CD14-positive monocyte (primary cell): ENCODE measurements around the gene NAALADL1. TPM values are rescaled to one million over a fixed set of nuclear protein-coding genes. Genes with fewer than 3 reads are reported as not detected.
A peak's percentile ranks its signal among the peaks of the same experiment; 100 is the strongest.

ENCODE experiments used
- DNase-seq, 3 donors: peaks; one replicate each; pipeline ENCODE4 v3.0.0-alpha.2; 2011 to 2022
- H2AFZ ChIP-seq: 2 replicates; pipeline ENCODE4 v1.6.0; 2012; ENCODE audit warnings: mild to moderate bottlenecking, low read depth, low read length, inconsistent platforms; ENCODE audit not compliant: insufficient read depth, poor library complexity, severe bottlenecking
- H3K27ac ChIP-seq, 2 donors: 1 replicate in 1 of 2; 2 replicates in 1 of 2; pipeline ENCODE4 v1.5.1; 2012 to 2013; ENCODE audit warnings: low read length in 2 of 2, control low read depth in 1 of 2, inconsistent platforms in 1 of 2, low read depth in 1 of 2, mild to moderate bottlenecking in 1 of 2
- H3K27me3 ChIP-seq, 2 donors: one replicate each; pipeline versions ENCODE4 v1.6.0 to v1.6.1; 2011 to 2013; ENCODE audit warnings: low read length in 2 of 2; ENCODE audit not compliant: control insufficient read depth in 2 of 2, insufficient read depth in 2 of 2
- H3K36me3 ChIP-seq, 2 donors: replicated peaks in 1 of 2; 1 replicate in 1 of 2; 2 replicates in 1 of 2; pipeline versions ENCODE4 v1.5.1 to v1.6.1; 2012 to 2013; ENCODE audit warnings: low read length in 2 of 2, control low read depth in 1 of 2, inconsistent platforms in 1 of 2, mild to moderate bottlenecking in 1 of 2; ENCODE audit not compliant: insufficient read depth in 2 of 2, control insufficient read depth in 1 of 2
- H3K4me1 ChIP-seq, 2 donors: 1 replicate in 1 of 2; 2 replicates in 1 of 2; pipeline versions ENCODE4 v1.5.1 to v1.6.1; 2012 to 2013; ENCODE audit warnings: low read length in 2 of 2, control low read depth in 1 of 2, inconsistent platforms in 1 of 2, mild to moderate bottlenecking in 1 of 2, moderate library complexity in 1 of 2; ENCODE audit not compliant: insufficient read depth in 2 of 2, control insufficient read depth in 1 of 2
- H3K4me2 ChIP-seq: replicated peaks from 2 replicates; pipeline ENCODE3; 2012; ENCODE audit warnings: low read length, moderate library complexity, mild to moderate bottlenecking; ENCODE audit not compliant: poor library complexity, severe bottlenecking; ENCODE audit errors: extremely low read depth
- H3K4me3 ChIP-seq, 3 experiments: fragments of 200-600 bp in 1 of 3; sonication (generic) in 1 of 3; replicated peaks in 1 of 3; 1 replicate in 2 of 3; 2 replicates in 1 of 3; pipeline ENCODE4 v1.5.1; 2011 to 2013; ENCODE audit warnings: low read length in 3 of 3, mild to moderate bottlenecking in 3 of 3, control low read depth in 2 of 3, low read depth in 2 of 3, inconsistent platforms in 1 of 3, moderate library complexity in 1 of 3
- H3K79me2 ChIP-seq: 2 replicates; pipeline ENCODE4 v1.6.0; 2012; ENCODE audit warnings: mild to moderate bottlenecking, control low read depth, inconsistent platforms, low read length, moderate library complexity; ENCODE audit not compliant: insufficient read depth
- H3K9ac ChIP-seq: 2 replicates; pipeline ENCODE4 v1.6.0; 2017; ENCODE audit warnings: low read length, mild to moderate bottlenecking; ENCODE audit not compliant: insufficient read depth, poor library complexity, severe bottlenecking
- H3K9me3 ChIP-seq, 2 donors: replicated peaks in 1 of 2; 1 replicate in 1 of 2; 2 replicates in 1 of 2; pipeline versions ENCODE4 v1.5.1 to v1.6.1; 2012 to 2013; ENCODE audit warnings: low read length in 2 of 2, control low read depth in 1 of 2; ENCODE audit not compliant: control insufficient read depth in 1 of 2, insufficient read depth in 1 of 2
- H4K20me1 ChIP-seq: 2 replicates; pipeline ENCODE4 v1.6.0; 2012; ENCODE audit warnings: mild to moderate bottlenecking, low read length, control low read depth, moderate library complexity; ENCODE audit not compliant: insufficient read depth
- H3K27ac Mint-ChIP-seq, 7 donors: one replicate each; pipeline ENCODE4 v1.8.0; 2020; ENCODE audit warnings: mild to moderate bottlenecking in 7 of 7, mixed read lengths in 7 of 7, moderate library complexity in 6 of 7, inconsistent platforms in 2 of 7
- H3K27me3 Mint-ChIP-seq, 3 donors: one replicate each; pipeline ENCODE4 v1.8.0; 2021 to 2022; ENCODE audit warnings: low read depth in 3 of 3, mild to moderate bottlenecking in 3 of 3, mixed read lengths in 3 of 3, moderate library complexity in 3 of 3, inconsistent platforms in 1 of 3
- H3K36me3 Mint-ChIP-seq, 2 donors: one replicate each; pipeline ENCODE4 v1.8.0; 2020; ENCODE audit warnings: mixed read lengths in 2 of 2, inconsistent platforms in 1 of 2, mild to moderate bottlenecking in 1 of 2
- H3K4me1 Mint-ChIP-seq: one replicate; pipeline ENCODE4 v1.8.0; 2020; ENCODE audit warnings: mild to moderate bottlenecking, mixed read lengths
- H3K4me3 Mint-ChIP-seq, 2 donors: one replicate each; pipeline ENCODE4 v1.8.0; 2020; ENCODE audit warnings: mild to moderate bottlenecking in 2 of 2, mixed read lengths in 2 of 2, moderate library complexity in 1 of 2
- H3K9me3 Mint-ChIP-seq, 7 donors: one replicate each; pipeline ENCODE4 v1.8.0; 2020 to 2022; ENCODE audit warnings: mixed read lengths in 7 of 7, mild to moderate bottlenecking in 6 of 7, moderate library complexity in 6 of 7, inconsistent platforms in 2 of 7
- WGBS: methylation state at CpG from one replicate; pipeline ENCODE4 v1.1.5; 2013; ENCODE audit warnings: missing lambda C conversion rate; ENCODE audit not compliant: insufficient coverage; 5-methylcytosine and 5-hydroxymethylcytosine counted together
- intact Hi-C, 2 donors: fragments of 100-400 bp; cut with micrococcal nuclease; formaldehyde crosslinking; loops; one replicate each; pipeline versions ENCODE4 v1.15.0 to v1.15.1; 2023
- polyA plus RNA-seq, 3 donors: library from polyadenylated mRNA; depleted of rRNA in 1 of 3; unstranded in 2 of 3; stranded (reverse) in 1 of 3; fragments of 300-500 nt in 2 of 3; fragments of >200 nt in 1 of 3; fragmentation: Illumina TruSeq in 2 of 3; gene quantifications; 1 replicate in 2 of 3; 2 replicates in 1 of 3; pipeline ENCODE4 v1.2.3, GENCODE V29; 2012 to 2021
- TF ChIP-seq, protein P1 (sequence below): fragments of 200-600 bp; IDR thresholded peaks from one replicate; pipeline ENCODE4 v1.8.0; 2022; ENCODE audit warnings: antibody characterized with exemption, mild to moderate bottlenecking

NAALADL1 gene
- polyA plus RNA-seq, 3 donors, result 11.1 to 20.1 (median 20.1) TPM

DNA sequence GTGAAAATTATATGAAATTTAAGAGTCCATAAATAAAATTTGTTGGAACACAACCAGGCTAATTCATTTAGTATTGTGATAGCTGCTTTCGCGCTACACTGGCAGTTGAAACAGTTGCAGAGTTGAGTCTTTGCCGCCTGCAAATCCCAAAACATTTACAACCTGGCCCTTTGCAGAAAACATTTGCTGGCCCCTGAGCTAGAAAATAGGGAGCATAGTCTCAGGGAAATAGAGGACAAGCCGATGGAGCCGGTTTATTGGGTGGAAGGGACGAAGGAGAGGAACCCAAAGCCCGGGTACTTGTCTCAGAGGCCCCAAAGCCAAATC is 17.9 kb downstream of the NAALADL1 start:
- peak overlapping the region; percentile 95 for H3K4me2 ChIP-seq
- H3K27ac Mint-ChIP-seq, result peak overlapping the region; percentile 89 to 98 (median 95)
- WGBS, result 0% methylated on average over 4 of the region's 7 CpGs

DNA sequence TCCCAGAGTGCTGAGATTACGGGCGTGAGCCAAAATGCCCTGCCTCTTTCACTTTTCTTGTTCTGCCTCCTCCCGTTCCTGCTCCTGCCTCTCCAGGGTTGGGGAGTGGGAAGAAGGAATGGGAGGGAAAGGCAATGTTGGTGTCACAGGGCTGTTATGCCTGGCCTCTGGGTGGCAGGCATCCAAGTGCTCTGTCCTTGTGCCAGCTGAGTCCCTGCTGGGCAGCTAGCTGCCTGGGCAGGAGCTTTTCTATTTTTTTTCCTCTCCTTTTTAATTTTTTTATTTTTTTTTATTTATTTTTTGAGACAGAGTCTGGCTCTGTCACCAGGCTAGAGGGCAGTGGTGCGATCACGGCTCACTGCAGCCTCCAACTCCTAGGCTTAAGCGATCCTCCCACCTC is 21.4 kb downstream of the NAALADL1 start:
- Mint-ChIP-seq H3K9me3 (peaks cover 0 to 2% (median 0%) of the 10 kb centered on the region in 7 donors), H3K36me3 (peaks cover 54 to 74% of the 10 kb centered on the region in 2 donors), H3K27ac (no peak overlapping the region), H3K27me3 (peaks cover 0 to 2% (median 0%) of the 10 kb centered on the region in 3 donors), H3K4me3 (no peak overlapping the region), H3K4me1 (peaks cover 8% of the 10 kb centered on the region)
- Histone ChIP-seq H3K9me3 (no peaks in the 10 kb centered on the region), H3K4me2 (no peak overlapping the region), H2AFZ (no peak overlapping the region), H3K9ac (no peak overlapping the region), H3K4me1 (peaks cover 13 to 28% of the 10 kb centered on the region in 2 donors), H4K20me1 (peaks cover 2% of the 10 kb centered on the region), H3K27ac (no peak overlapping the region), H3K36me3 (peaks cover 38 to 68% of the 10 kb centered on the region in 2 donors), H3K79me2 (no peaks in the 10 kb centered on the region), H3K27me3 (no peaks in the 10 kb centered on the region), H3K4me3 (no peak overlapping the region)
- TF ChIP-seq, protein P1, sequence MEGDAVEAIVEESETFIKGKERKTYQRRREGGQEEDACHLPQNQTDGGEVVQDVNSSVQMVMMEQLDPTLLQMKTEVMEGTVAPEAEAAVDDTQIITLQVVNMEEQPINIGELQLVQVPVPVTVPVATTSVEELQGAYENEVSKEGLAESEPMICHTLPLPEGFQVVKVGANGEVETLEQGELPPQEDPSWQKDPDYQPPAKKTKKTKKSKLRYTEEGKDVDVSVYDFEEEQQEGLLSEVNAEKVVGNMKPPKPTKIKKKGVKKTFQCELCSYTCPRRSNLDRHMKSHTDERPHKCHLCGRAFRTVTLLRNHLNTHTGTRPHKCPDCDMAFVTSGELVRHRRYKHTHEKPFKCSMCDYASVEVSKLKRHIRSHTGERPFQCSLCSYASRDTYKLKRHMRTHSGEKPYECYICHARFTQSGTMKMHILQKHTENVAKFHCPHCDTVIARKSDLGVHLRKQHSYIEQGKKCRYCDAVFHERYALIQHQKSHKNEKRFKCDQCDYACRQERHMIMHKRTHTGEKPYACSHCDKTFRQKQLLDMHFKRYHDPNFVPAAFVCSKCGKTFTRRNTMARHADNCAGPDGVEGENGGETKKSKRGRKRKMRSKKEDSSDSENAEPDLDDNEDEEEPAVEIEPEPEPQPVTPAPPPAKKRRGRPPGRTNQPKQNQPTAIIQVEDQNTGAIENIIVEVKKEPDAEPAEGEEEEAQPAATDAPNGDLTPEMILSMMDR, result no peak
- intact Hi-C loops, result no loop called here
- no peak for DNase-seq
- no CpG with 5 or more reads among the region's 6 CpGs for WGBS

More for the DNA sequence above, 17.9 kb downstream of the NAALADL1 start:
- H3K4me3 ChIP-seq, result peak overlapping the region; percentile 72 to 95 (median 74)
- H3K36me3 Mint-ChIP-seq, result peaks cover 26 to 54% of the 10 kb centered on the region in 2 donors
- peak overlapping the region; percentile 76 to 83 for H3K27ac ChIP-seq
- peak overlapping the region; percentile 69 for H3K9ac ChIP-seq
- H3K4me1 ChIP-seq, result peaks cover 41 to 57% of the 10 kb centered on the region in 2 donors
- TF ChIP-seq, protein P1, result no peak
- DNase-seq, result no peak
- H3K27me3 Mint-ChIP-seq, result peaks cover 0 to 2% (median 0%) of the 10 kb centered on the region in 3 donors
- intact Hi-C loops, result no loop called here
- H3K27me3 ChIP-seq, result no peaks in the 10 kb centered on the region
- H4K20me1 ChIP-seq, result peaks cover 4% of the 10 kb centered on the region
- H3K36me3 ChIP-seq, result peaks cover 19 to 45% of the 10 kb centered on the region in 2 donors
- peak overlapping the region; percentile 91 to 95 for H3K4me3 Mint-ChIP-seq
- H2AFZ ChIP-seq, result peak overlapping the region; percentile 89
- H3K4me1 Mint-ChIP-seq, result peaks cover 33% of the 10 kb centered on the region
- H3K9me3 Mint-ChIP-seq, result no peaks in the 10 kb centered on the region
- H3K79me2 ChIP-seq, result peaks cover 22% of the 10 kb centered on the region
- no peaks in the 10 kb centered on the region for H3K9me3 ChIP-seq
